Progenitor cell of endocrine pancreas (in vitro differentiated cells): ENCODE results near the gene STK32A. TPM values are rescaled to one million over a fixed set of nuclear protein-coding genes. Genes with fewer than 3 reads are reported as not detected.

Experiments used
- DNase-seq: peaks from one replicate; pipeline ENCODE4 v3.0.0; 2021; ENCODE audit warnings: low spot score; ENCODE audit not compliant: unreplicated experiment
- H3K27ac Mint-ChIP-seq: 2 replicates; pipeline ENCODE4 v1.8.0; 2021; ENCODE audit warnings: mild to moderate bottlenecking, moderate library complexity, mixed read lengths
- H3K27me3 Mint-ChIP-seq: 2 replicates; pipeline ENCODE4 v1.8.0; 2021; ENCODE audit warnings: mixed read lengths
- H3K36me3 Mint-ChIP-seq: 2 replicates; pipeline ENCODE4 v1.8.0; 2022; ENCODE audit warnings: mixed read lengths; ENCODE audit not compliant: insufficient read depth
- H3K4me1 Mint-ChIP-seq: 2 replicates; pipeline ENCODE4 v1.8.0; 2021; ENCODE audit warnings: low read depth, mixed read lengths
- H3K4me3 Mint-ChIP-seq: 2 replicates; pipeline ENCODE4 v1.8.0; 2021; ENCODE audit warnings: low read depth, mild to moderate bottlenecking, moderate library complexity, mixed read lengths
- H3K9me3 Mint-ChIP-seq: 2 replicates; pipeline ENCODE4 v1.8.0; 2021; ENCODE audit warnings: low read depth, mixed read lengths
- CTCF ChIP-seq: fragments of 200-600 bp; sonication (generic); IDR thresholded peaks from one replicate; pipeline ENCODE4 v1.5.0; 2021; ENCODE audit warnings: antibody characterized with exemption, mild to moderate bottlenecking; ENCODE audit not compliant: unreplicated experiment
- total RNA-seq: library from RNA; stranded (reverse); gene quantifications from 2 replicates; pipeline ENCODE4 v1.2.1, GENCODE V29; 2021

Gene STK32A
- total RNA-seq, 1 donor from 2014 or later: 1.3 TPM

DNA sequence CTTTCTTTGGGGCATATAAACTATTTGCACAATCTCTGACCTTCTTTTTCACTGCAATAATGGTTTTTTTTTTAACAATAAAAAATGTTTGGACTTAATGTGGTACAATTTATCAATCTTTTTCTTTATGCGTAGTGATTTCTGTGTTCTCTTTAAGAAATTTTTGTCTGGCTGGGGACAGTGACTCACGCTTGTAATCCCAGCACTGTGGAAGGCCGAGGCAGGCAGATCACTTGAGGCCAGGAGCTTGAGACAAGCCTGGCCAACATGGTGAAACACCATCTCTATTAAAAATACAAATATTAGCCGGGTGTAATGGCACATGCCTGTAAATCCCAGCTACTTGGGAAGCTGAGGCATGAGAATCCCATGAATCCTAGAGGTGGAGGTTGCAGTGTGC is 72.3 kb downstream of the STK32A start:
- DNase-seq: no peak
- no peaks in the 10 kb centered on the region for H3K4me1 Mint-ChIP-seq
- TF ChIP-seq CTCF: no peak
- no peaks in the 10 kb centered on the region for H3K27me3 Mint-ChIP-seq
- H3K9me3 Mint-ChIP-seq: peaks cover 3% of the 10 kb centered on the region
- H3K4me3 Mint-ChIP-seq: no peak overlapping the region
- no peak overlapping the region for H3K27ac Mint-ChIP-seq
- no peaks in the 10 kb centered on the region for H3K36me3 Mint-ChIP-seq

DNA sequence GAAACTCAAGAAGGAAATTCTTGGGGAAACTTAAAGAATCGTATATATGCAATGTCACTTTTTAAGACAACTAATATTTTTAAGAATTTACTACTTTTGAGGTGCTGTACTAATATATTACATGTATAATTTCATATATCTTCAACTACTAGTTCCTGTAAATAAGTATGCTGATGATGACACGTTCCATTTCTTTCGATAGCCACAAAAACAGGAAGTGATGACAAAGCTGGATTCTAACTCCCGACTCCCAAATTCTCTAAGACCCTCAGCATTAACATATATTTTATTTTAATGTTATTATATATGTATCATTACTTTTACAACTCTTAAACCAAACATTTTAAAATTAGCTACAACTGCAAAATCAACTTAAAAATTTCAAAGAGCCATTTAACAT is 74.8 kb downstream of the STK32A start:
- Mint-ChIP-seq H3K9me3 (peaks cover 6% of the 10 kb centered on the region), H3K36me3 (no peaks in the 10 kb centered on the region), H3K4me3 (no peak overlapping the region), H3K27me3 (no peaks in the 10 kb centered on the region), H3K4me1 (no peaks in the 10 kb centered on the region), H3K27ac (no peak overlapping the region)
- DNase-seq: no peak
- no peak for TF ChIP-seq CTCF

- no peak for TF ChIP-seq CTCF
- no peak for DNase-seq
- H3K4me3 Mint-ChIP-seq: no peak overlapping the region
- peaks cover 6% of the 10 kb centered on the region for H3K9me3 Mint-ChIP-seq
- H3K4me1 Mint-ChIP-seq: no peaks in the 10 kb centered on the region
- H3K27ac Mint-ChIP-seq: no peak overlapping the region
- H3K27me3 Mint-ChIP-seq: no peaks in the 10 kb centered on the region
- H3K36me3 Mint-ChIP-seq: no peaks in the 10 kb centered on the region
These were observed 75.4 kb downstream of the STK32A start for GRCh38 chr5:147310059-147310704.

- no peak overlapping the region for H3K4me3 Mint-ChIP-seq
- no peaks in the 10 kb centered on the region for H3K36me3 Mint-ChIP-seq
- no peak for DNase-seq
- H3K27ac Mint-ChIP-seq: no peak overlapping the region
- H3K4me1 Mint-ChIP-seq: no peaks in the 10 kb centered on the region
- peaks cover 3% of the 10 kb centered on the region for H3K9me3 Mint-ChIP-seq
- H3K27me3 Mint-ChIP-seq: no peaks in the 10 kb centered on the region
- no peak for TF ChIP-seq CTCF
These were observed 83.3 kb downstream of the STK32A start for GRCh38 chr5:147317978-147318684.

- no peaks in the 10 kb centered on the region for H3K36me3 Mint-ChIP-seq
- no peak overlapping the region for H3K4me3 Mint-ChIP-seq
- H3K4me1 Mint-ChIP-seq: no peaks in the 10 kb centered on the region
- H3K27ac Mint-ChIP-seq: no peak overlapping the region
- no peak for TF ChIP-seq CTCF
- no peaks in the 10 kb centered on the region for H3K27me3 Mint-ChIP-seq
- no peaks in the 10 kb centered on the region for H3K9me3 Mint-ChIP-seq
- no peak for DNase-seq
These were observed 86.7 kb downstream of the STK32A start for GRCh38 chr5:147321569-147321968.
